H9 (cell line): ENCODE results near the gene TGFBR1. TPM values are rescaled to one million over a fixed set of nuclear protein-coding genes. Genes with fewer than 3 reads are reported as not detected.

ENCODE experiments used
- DNase-seq: peaks from one replicate; pipeline ENCODE4 v3.0.0-alpha.2; 2017
- H2AFZ ChIP-seq: one replicate; pipeline ENCODE4 v1.6.1; 2013; ENCODE audit warnings: mild to moderate bottlenecking, low read length, control low read depth, moderate library complexity
- H2AK5ac ChIP-seq: 2 replicates; pipeline ENCODE4 v1.6.1; 2013; ENCODE audit warnings: low read length, control low read depth, mixed read lengths; ENCODE audit not compliant: insufficient read length
- H2BK120ac ChIP-seq: one replicate; pipeline ENCODE4 v1.6.1; 2013; ENCODE audit warnings: low read depth, mild to moderate bottlenecking, low read length, control low read depth, inconsistent platforms; ENCODE audit not compliant: poor library complexity, severe bottlenecking
- H2BK12ac ChIP-seq: 2 replicates; pipeline ENCODE4 v1.6.1; 2013; ENCODE audit warnings: low read length, control low read depth, mixed read lengths, low read depth; ENCODE audit not compliant: insufficient read length
- H2BK15ac ChIP-seq: 2 replicates; pipeline ENCODE4 v1.6.1; 2013; ENCODE audit warnings: low read depth, low read length, control low read depth
- H2BK20ac ChIP-seq: one replicate; pipeline ENCODE4 v1.6.1; 2013; ENCODE audit warnings: low read depth, mild to moderate bottlenecking, low read length, control low read depth, inconsistent platforms; ENCODE audit not compliant: poor library complexity, severe bottlenecking
- H2BK5ac ChIP-seq: 2 replicates; pipeline ENCODE4 v1.6.1; 2013; ENCODE audit warnings: low read length, control low read depth, mixed read lengths; ENCODE audit not compliant: insufficient read length
- H3K14ac ChIP-seq: 2 replicates; pipeline ENCODE4 v1.6.1; 2013; ENCODE audit warnings: low read length, control low read depth; ENCODE audit not compliant: insufficient read depth
- H3K18ac ChIP-seq: 2 replicates; pipeline ENCODE4 v1.6.1; 2013; ENCODE audit warnings: low read depth, mild to moderate bottlenecking, mixed read lengths, low read length, control low read depth; ENCODE audit not compliant: insufficient read length
- H3K23ac ChIP-seq: 2 replicates; pipeline ENCODE4 v1.6.1; 2013; ENCODE audit warnings: low read length, control low read depth, mixed read lengths, low read depth; ENCODE audit not compliant: insufficient read length
- H3K23me2 ChIP-seq: 2 replicates; pipeline ENCODE4 v1.6.1; 2013; ENCODE audit warnings: low read depth, mild to moderate bottlenecking, mixed read lengths, low read length, control low read depth; ENCODE audit not compliant: insufficient read length, poor library complexity, severe bottlenecking
- H3K27ac ChIP-seq: 2 replicates; pipeline ENCODE4 v1.5.1; 2013; ENCODE audit warnings: low read length, control low read depth, mixed read lengths, low read depth; ENCODE audit not compliant: insufficient read length
- H3K27me3 ChIP-seq: 2 replicates; pipeline ENCODE4 v1.6.1; 2013; ENCODE audit warnings: low read length, control low read depth, inconsistent platforms; ENCODE audit not compliant: insufficient read depth
- H3K4ac ChIP-seq: 2 replicates; pipeline ENCODE4 v1.6.1; 2013; ENCODE audit warnings: low read depth, mild to moderate bottlenecking, control low read depth, inconsistent platforms, low read length, moderate library complexity
- H3K4me1 ChIP-seq: 2 replicates; pipeline ENCODE4 v1.6.1; 2013; ENCODE audit warnings: low read length, control low read depth, inconsistent platforms; ENCODE audit not compliant: insufficient read depth
- H3K4me2 ChIP-seq: 2 replicates; pipeline ENCODE4 v1.6.1; 2013; ENCODE audit warnings: low read length, control low read depth, mixed read lengths; ENCODE audit not compliant: insufficient read length, insufficient read depth
- H3K56ac ChIP-seq: 2 replicates; pipeline ENCODE4 v1.6.1; 2013; ENCODE audit warnings: low read depth, mild to moderate bottlenecking, mixed read lengths, low read length, control low read depth; ENCODE audit not compliant: insufficient read length
- H3K79me1 ChIP-seq: 2 replicates; pipeline ENCODE4 v1.6.1; 2013; ENCODE audit warnings: low read depth, mild to moderate bottlenecking, moderate library complexity, low read length, control low read depth, inconsistent platforms; ENCODE audit not compliant: insufficient read depth, poor library complexity, severe bottlenecking
- H3K79me2 ChIP-seq: 2 replicates; pipeline ENCODE4 v1.6.1; 2013; ENCODE audit warnings: low read length, control low read depth, inconsistent platforms; ENCODE audit not compliant: insufficient read depth
- H3K9ac ChIP-seq: 2 replicates; pipeline ENCODE4 v1.6.1; 2013; ENCODE audit warnings: low read length, control low read depth, mixed read lengths; ENCODE audit not compliant: insufficient read length; ENCODE audit errors: extremely low read depth
- H3K9me3 ChIP-seq: one replicate; pipeline ENCODE4 v1.6.1; 2013; ENCODE audit warnings: low read depth, low read length, inconsistent platforms; ENCODE audit not compliant: control insufficient read depth
- H3T11ph ChIP-seq: one replicate; pipeline ENCODE4 v1.6.1; 2013; ENCODE audit warnings: mild to moderate bottlenecking, low read length, control low read depth, inconsistent platforms
- H4K20me1 ChIP-seq: one replicate; pipeline ENCODE4 v1.6.1; 2013; ENCODE audit not compliant: control insufficient read depth, insufficient read length, insufficient read depth
- H4K5ac ChIP-seq: 2 replicates; pipeline ENCODE4 v1.6.1; 2013; ENCODE audit warnings: low read depth, mild to moderate bottlenecking, mixed read lengths, low read length, control low read depth; ENCODE audit not compliant: insufficient read length
- H4K8ac ChIP-seq: replicated peaks from 2 replicates; pipeline ENCODE4 v1.6.1; 2013; ENCODE audit warnings: low read length, control low read depth, mixed read lengths, low read depth; ENCODE audit not compliant: insufficient read length
- H4K91ac ChIP-seq: 2 replicates; pipeline ENCODE4 v1.6.1; 2013; ENCODE audit warnings: low read depth, mild to moderate bottlenecking, moderate library complexity, mixed read lengths, low read length, control low read depth; ENCODE audit not compliant: insufficient read length
- H3K27ac Mint-ChIP-seq, 3 experiments: 2 replicates in 2 of 3; 3 replicates in 1 of 3; pipeline ENCODE4 v1.8.0; 2020 to 2021; ENCODE audit warnings: mixed read lengths in 3 of 3, mild to moderate bottlenecking in 1 of 3, moderate library complexity in 1 of 3
- H3K27me3 Mint-ChIP-seq: 2 replicates; pipeline ENCODE4 v1.8.0; 2021; ENCODE audit warnings: low read depth, mild to moderate bottlenecking, moderate library complexity, mixed read lengths
- H3K36me3 Mint-ChIP-seq, 3 experiments: 2 replicates in 2 of 3; 3 replicates in 1 of 3; pipeline ENCODE4 v1.8.0; 2020 to 2021; ENCODE audit warnings: low read depth in 3 of 3, mixed read lengths in 3 of 3; ENCODE audit not compliant: insufficient read depth in 1 of 3
- H3K4me1 Mint-ChIP-seq, 2 experiments: 2 replicates each; pipeline ENCODE4 v1.8.0; 2020; ENCODE audit warnings: mixed read lengths in 2 of 2
- H3K4me3 Mint-ChIP-seq, 2 experiments: 2 replicates in 1 of 2; 3 replicates in 1 of 2; pipeline ENCODE4 v1.8.0; 2020 to 2021; ENCODE audit warnings: mild to moderate bottlenecking in 2 of 2, mixed read lengths in 2 of 2, moderate library complexity in 1 of 2
- H3K9me3 Mint-ChIP-seq, 2 experiments: 2 replicates in 1 of 2; 3 replicates in 1 of 2; pipeline ENCODE4 v1.8.0; 2020; ENCODE audit warnings: mild to moderate bottlenecking in 2 of 2, mixed read lengths in 2 of 2, moderate library complexity in 1 of 2
- WGBS: extraction: QIAGEN DNeasy Blood & Tissue Kit; methylation state at CpG from one replicate; pipeline ENCODE4 v1.1.7; 2013; ENCODE audit warnings: missing lambda C conversion rate, low lambda C conversion rate, mixed read lengths; ENCODE audit not compliant: insufficient read length; ENCODE audit errors: extremely low coverage; 5-methylcytosine and 5-hydroxymethylcytosine counted together
- total RNA-seq: library from RNA; stranded (reverse); gene quantifications from 2 replicates; pipeline ENCODE4 v1.2.1, GENCODE V29; 2021
- TF ChIP-seq, protein P1 (sequence below): fragments of 200-600 bp; sonication (generic); conservative IDR thresholded peaks from 3 replicates; pipeline ENCODE4 v1.8.0; 2021; ENCODE audit warnings: antibody characterized with exemption, mild to moderate bottlenecking

Gene TGFBR1
- total RNA-seq, 1 experiment from 2014 or later, result 59.3 TPM

DNA sequence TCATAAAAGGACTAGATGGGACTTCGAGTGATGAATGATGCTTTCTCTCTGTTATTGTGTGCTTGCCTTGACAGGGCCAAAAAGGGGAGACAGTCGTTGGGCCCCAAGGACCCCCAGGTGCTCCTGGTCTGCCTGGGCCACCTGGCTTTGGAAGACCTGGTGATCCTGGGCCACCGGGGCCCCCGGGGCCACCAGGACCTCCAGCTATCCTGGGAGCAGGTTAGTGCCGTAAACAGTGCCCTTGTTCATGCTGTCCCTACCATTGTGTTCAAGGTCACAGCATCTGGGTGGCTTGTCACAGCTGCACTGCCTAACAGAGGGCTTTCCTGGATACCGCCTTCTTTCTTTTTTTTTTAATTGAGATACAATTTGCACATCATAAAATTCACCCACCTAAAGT is 48.7 kb upstream of the TGFBR1 start:
- no peak overlapping the region for H2BK5ac ChIP-seq
- no peak overlapping the region for H3K4ac ChIP-seq
- no peak overlapping the region for H2AFZ ChIP-seq
- no peak overlapping the region for H2BK120ac ChIP-seq
- Mint-ChIP-seq H3K27me3 (peaks cover 9% of the 10 kb centered on the region), H3K4me3 (no peak overlapping the region), H3K9me3 (no peaks in the 10 kb centered on the region), H3K36me3 (no peaks in the 10 kb centered on the region), H3K4me1 (no peaks in the 10 kb centered on the region), H3K27ac (no peak overlapping the region)
- H3K56ac ChIP-seq, result no peak overlapping the region
- H2BK12ac ChIP-seq, result no peak overlapping the region
- no peak overlapping the region for H3T11ph ChIP-seq
- H3K9me3 ChIP-seq, result no peaks in the 10 kb centered on the region
- H4K5ac ChIP-seq, result no peak overlapping the region
- no peak overlapping the region for H2BK15ac ChIP-seq
- H2BK20ac ChIP-seq, result no peak overlapping the region
- DNase-seq, result no peak
- H3K79me1 ChIP-seq, result no peaks in the 10 kb centered on the region
- H4K91ac ChIP-seq, result no peak overlapping the region
- H3K9ac ChIP-seq, result no peak overlapping the region
- H3K23me2 ChIP-seq, result no peaks in the 10 kb centered on the region
- no peak overlapping the region for H3K23ac ChIP-seq
- no peak overlapping the region for H3K14ac ChIP-seq
- H4K20me1 ChIP-seq, result no peaks in the 10 kb centered on the region
- no peaks in the 10 kb centered on the region for H3K4me1 ChIP-seq
- H4K8ac ChIP-seq, result no peak overlapping the region
- H2AK5ac ChIP-seq, result no peak overlapping the region
- no peaks in the 10 kb centered on the region for H3K79me2 ChIP-seq
- H3K18ac ChIP-seq, result no peak overlapping the region
- TF ChIP-seq, protein P1, sequence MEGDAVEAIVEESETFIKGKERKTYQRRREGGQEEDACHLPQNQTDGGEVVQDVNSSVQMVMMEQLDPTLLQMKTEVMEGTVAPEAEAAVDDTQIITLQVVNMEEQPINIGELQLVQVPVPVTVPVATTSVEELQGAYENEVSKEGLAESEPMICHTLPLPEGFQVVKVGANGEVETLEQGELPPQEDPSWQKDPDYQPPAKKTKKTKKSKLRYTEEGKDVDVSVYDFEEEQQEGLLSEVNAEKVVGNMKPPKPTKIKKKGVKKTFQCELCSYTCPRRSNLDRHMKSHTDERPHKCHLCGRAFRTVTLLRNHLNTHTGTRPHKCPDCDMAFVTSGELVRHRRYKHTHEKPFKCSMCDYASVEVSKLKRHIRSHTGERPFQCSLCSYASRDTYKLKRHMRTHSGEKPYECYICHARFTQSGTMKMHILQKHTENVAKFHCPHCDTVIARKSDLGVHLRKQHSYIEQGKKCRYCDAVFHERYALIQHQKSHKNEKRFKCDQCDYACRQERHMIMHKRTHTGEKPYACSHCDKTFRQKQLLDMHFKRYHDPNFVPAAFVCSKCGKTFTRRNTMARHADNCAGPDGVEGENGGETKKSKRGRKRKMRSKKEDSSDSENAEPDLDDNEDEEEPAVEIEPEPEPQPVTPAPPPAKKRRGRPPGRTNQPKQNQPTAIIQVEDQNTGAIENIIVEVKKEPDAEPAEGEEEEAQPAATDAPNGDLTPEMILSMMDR, result no peak
- H3K27ac ChIP-seq, result no peak overlapping the region
- H3K4me2 ChIP-seq, result no peak overlapping the region
- no CpG with 5 or more reads among the region's 6 CpGs for WGBS
- H3K27me3 ChIP-seq, result no peaks in the 10 kb centered on the region
